ENCODE data around the gene RAB10.
"Not testable (repeated sequence)": the region's sequence is repeated elsewhere in the genome, so short reads cannot be mapped to it uniquely, and the experiment has no call there.

RAB10 gene

DNA sequence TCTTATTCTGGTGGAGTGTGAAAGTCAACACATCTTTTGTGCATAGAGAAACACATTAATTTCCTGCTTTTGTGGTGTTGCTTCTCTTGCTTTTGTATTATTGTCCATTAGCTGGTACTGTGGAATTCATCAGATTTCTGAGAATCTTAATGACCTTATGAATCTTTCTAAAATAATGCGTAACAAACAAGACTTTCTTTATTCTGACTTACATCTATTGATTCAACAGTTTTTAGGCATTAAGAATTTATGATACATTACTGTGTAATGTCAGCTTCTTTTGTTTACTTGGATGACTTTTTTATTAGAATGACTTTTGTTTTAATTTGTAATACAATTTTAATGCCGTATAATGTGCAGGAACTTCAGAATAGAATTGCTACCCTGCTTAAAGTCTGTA lies 43.4 kb downstream of the RAB10 start:
- no peak overlapping the region for H3K4me3 ChIP-seq
- H3K27ac ChIP-seq: no peak overlapping the region

DNA sequence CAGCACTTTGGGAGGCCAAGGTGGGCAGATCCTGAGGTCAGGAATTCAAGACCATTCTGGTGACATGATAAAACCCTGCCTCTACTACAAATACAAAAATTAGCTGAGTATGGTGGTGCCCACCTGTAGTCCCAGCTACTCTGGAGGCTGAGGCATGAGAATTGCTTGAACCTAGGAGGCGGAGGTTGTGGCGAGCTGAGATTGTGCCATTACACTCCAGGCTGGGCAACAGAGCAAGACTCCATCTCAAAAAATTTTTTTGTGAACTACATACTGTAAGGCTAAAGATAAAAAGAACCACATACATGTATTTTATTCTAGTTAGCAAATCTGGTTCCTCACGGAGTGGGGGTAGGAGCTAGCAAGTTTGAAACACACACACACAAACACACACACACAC lies 45.1 kb downstream of the RAB10 start:
- Histone ChIP-seq H3K4me3 (no peak overlapping the region), H3K27ac (no peak overlapping the region)

DNA sequence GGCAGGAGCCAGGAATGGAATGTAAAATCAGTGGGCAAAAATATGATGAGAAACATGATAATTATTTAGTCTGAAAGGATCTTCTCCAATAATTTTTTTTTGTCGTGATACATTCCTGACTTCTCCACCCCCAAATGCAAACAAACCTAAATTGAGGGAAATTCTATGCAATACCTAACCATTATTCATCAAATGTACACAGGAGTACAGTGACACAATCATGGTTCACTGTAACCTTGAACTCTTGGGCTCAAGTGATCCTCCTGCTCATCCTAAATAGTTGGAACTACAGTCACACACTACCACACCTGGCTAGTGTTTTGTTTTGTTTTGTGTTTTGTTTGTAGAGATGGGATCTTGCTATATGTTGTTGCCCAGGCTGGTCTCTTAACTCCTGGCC lies 46.5 kb downstream of the RAB10 start:
- Histone ChIP-seq H3K4me3 (no peak overlapping the region), H3K27ac (no peak overlapping the region)

DNA sequence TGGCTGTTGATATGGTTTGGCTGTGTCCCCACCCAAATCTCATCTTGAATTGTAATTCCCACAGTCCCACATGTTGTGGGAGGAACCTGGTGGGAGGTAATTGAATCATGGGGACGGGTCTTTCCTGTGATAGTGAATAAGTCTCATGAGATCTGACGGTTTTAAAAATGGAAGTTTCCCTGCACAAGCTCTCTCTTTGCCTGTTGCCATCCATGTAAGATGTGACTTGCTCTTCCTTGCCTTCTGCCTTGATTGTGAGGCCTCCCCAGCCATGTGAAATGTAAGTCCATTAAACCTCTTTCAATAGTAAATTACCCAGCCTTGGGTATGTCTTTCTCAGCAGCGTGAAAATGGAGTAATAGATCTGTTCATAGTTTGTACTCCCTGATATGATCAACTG lies 47.0 kb downstream of the RAB10 start:
- H3K27ac ChIP-seq, H3K4me3 ChIP-seq: not testable (repeated sequence)

DNA sequence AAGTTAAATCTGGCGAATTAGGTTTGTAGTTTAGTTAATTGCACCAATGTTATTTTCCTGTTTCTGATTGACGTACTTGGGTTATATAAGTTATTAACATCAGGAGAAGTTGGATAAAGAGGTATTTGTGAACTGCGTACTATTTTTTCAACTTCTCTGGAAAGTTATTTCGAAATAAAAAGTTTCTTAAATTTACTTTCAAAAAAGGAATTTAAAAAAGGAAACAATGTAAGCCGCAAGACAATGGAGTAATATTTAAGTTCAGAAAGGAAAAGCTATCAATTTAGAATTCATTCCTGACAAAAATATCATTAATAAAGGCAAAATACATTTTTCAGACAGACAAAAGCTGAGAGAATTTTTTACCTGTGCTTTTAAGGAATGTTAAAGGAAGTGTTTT lies 47.7 kb downstream of the RAB10 start:
- H3K27ac ChIP-seq: no peak overlapping the region
- H3K4me3 ChIP-seq: no peak overlapping the region

DNA sequence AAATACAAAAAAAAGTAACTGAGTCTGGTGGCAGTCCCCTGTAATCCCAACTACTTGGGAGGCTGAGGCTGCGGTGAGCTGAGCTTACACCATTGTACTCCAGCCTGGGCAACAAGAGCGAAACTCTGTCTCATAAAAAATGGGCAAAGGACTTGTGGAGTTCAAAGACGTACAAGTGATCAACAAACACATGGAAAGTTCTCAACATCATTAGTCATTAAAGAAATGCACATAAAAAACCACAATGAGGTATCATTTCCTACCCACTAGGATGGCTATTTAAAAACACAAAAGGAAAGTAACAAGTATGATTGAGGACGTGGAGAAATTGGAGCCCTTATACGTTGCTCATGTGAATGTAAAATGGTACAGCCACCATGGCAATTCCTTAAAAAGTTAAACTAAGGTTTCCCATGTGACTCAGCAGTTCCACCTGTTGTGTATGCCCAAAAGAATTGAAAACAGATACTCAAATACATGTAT lies 52.3 kb downstream of the RAB10 start:
- Histone ChIP-seq H3K27ac (no peak overlapping the region), H3K4me3 (no peak overlapping the region)

GRCh38 chr2:26086779-26087178 lies 52.9 kb downstream of the RAB10 start:
- Histone ChIP-seq H3K4me3 (no peak overlapping the region), H3K27ac (no peak overlapping the region)

- H3K27ac ChIP-seq: no peak overlapping the region
- H3K4me3 ChIP-seq: no peak overlapping the region
Observed at GRCh38 chr2:26088038-26088643, 54.3 kb downstream of the RAB10 start.

- H3K4me3 ChIP-seq, H3K27ac ChIP-seq: not testable (repeated sequence)
Observed at GRCh38 chr2:26088931-26089330, 55.0 kb downstream of the RAB10 start.

- H3K27ac ChIP-seq: no peak overlapping the region
Observed at GRCh38 chr2:26089337-26089736, 55.5 kb downstream of the RAB10 start.

DNA sequence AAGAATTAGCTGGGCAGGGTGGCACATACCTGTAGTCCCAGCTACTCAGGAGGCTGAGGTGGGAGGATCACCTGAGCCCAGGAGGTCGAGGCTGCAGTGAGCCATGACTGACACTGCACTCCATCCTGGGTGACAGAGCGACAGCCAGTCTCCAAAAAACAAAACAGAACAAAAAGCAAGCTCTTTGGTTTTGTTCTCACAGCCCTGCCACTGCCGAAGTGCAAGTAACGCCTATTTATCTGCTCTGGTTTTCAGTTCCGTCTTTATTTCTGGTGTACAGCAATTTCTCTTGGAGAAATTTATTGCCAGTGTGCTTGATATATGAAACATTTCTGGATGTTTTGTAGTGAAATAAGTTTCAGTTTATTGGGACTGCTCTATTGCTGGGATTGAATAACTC lies 61.9 kb downstream of the RAB10 start:
- Histone ChIP-seq H3K27ac (no peak overlapping the region), H3K4me3 (no peak overlapping the region)

More at GRCh38 chr2:26089337-26089736, 55.5 kb downstream of the RAB10 start:
- no peak overlapping the region for H3K4me3 ChIP-seq

DNA sequence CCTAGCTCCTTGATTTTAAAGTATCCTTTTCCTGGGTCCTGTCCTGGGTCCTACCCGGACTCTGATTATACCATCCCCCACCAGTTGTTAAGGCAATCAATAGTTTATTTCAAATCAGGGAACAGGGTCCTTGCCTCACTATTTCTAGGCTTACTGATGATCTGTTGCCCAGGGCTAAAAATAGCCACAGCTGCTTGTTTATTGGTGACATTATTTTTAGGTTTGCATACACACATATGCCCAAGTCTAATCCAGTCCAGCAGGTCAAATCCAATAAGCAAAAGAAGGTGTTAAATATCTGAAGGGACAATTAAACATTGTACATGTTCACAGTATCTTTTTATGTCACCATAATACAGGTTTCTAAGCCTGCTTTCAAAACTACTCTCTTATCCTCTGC lies 66.0 kb downstream of the RAB10 start:
- no peak overlapping the region for H3K4me3 ChIP-seq
- H3K27ac ChIP-seq: no peak overlapping the region

DNA sequence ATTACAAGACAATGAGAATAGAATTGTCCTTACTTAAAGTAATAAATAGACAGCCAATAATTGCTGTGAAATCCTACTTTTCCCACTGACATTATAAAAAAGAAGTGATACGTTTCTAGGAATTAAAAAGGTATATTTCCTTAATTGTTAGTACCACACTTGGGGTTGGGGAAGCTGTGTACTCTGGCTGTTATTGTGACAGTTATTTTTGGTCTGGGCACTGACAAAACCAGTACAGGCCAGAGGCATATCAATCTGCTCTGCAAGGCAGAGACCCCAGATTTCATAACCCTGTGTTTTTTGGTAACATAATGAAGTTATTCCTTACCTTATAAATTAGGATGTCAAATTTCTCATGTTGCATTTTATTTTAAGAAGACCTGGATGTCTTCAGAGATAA lies 66.5 kb downstream of the RAB10 start:
- H3K27ac ChIP-seq: no peak overlapping the region
- H3K4me3 ChIP-seq: no peak overlapping the region

DNA sequence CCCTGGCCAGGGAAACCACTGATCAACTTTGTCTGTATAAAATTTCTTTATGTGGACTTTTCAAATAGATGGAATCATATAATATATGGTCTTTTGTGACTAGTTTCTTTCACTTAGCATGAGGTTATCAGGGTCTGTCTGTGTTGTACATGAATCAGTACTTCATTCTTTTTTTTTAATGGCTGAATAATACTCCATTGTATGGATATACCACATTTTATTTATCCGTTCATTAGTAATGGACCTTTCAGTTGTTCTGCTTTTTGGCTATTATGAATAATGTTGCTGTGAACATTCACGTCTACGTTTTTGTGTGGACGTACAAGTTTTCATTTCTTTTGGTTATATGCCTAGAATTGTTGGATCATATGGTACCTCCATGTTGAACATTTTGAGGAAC lies 69.9 kb downstream of the RAB10 start:
- no peak overlapping the region for H3K4me3 ChIP-seq
- H3K27ac ChIP-seq: no peak overlapping the region

DNA sequence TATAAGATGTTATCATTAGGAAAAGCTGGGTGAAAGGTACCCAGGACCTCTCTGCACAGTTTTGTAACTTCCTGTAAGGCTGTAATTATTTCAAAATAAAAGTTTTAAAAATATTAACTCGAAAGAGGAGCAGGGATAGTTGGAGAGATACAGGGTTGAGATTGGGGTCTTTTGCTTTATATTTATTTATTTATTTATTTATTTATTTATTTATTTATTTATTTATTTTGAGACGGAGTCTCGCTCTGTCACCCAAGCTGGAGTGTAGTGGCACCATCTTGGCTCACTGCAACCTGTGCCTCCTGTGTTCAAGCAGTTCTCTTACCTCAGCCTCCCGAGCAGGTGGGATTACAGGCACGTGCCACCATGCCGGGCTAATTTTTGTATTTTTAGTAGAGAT lies 74.8 kb downstream of the RAB10 start:
- H3K4me3 ChIP-seq, H3K27ac ChIP-seq: not testable (repeated sequence)

- no peak overlapping the region for H3K4me3 ChIP-seq
- no peak overlapping the region for H3K27ac ChIP-seq
Observed at GRCh38 chr2:26112201-26112600, 78.3 kb downstream of the RAB10 start.

GRCh38 chr2:26114151-26114550 lies 80.3 kb downstream of the RAB10 start:
- H3K4me3 ChIP-seq: no peak overlapping the region
- H3K27ac ChIP-seq: no peak overlapping the region

DNA sequence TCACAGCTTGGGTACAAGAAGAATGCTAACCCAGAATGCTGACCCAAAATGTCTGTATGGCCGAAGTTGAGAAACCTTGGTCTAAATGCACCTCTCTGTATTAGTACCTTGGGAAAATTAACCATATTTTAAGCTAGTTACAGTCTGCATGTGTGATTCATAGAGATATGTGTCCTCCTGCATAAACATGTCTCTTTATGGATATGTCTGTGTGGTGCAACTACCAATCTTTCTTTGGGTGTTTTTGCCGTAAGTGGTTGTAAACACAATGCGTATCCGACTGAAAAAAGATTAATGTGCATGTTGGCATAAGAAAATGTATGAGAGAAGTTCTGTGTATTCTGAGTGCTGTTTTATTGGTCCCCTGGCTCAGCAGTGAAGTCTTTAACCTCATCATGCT lies 84.8 kb downstream of the RAB10 start:
- H3K4me3 ChIP-seq: no peak overlapping the region

GRCh38 chr2:26119521-26119920 lies 85.6 kb downstream of the RAB10 start:
- Histone ChIP-seq H3K27ac (no peak overlapping the region), H3K4me3 (no peak overlapping the region)

More for the DNA sequence above, 84.8 kb downstream of the RAB10 start:
- no peak overlapping the region for H3K27ac ChIP-seq

DNA sequence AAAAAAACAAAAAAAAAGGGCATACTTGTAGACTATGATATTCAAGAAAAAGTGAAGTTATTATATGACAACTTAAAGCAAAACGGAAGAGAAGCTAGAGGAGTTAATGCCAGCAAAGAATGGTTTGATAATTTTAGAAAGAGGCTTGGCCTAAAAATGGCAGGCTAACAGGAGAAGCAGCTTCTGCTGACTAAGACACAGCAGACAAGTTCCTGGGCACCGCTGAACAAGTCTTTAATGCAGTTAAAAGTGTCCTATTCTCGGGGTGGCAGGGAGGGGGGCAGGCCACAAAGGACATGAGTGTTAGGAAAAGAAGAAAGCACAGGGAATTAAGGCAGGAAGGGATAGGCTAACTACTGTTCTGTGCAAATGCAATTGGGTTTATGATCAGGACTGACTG lies 88.7 kb downstream of the RAB10 start:
- no peak overlapping the region for H3K27ac ChIP-seq

DNA sequence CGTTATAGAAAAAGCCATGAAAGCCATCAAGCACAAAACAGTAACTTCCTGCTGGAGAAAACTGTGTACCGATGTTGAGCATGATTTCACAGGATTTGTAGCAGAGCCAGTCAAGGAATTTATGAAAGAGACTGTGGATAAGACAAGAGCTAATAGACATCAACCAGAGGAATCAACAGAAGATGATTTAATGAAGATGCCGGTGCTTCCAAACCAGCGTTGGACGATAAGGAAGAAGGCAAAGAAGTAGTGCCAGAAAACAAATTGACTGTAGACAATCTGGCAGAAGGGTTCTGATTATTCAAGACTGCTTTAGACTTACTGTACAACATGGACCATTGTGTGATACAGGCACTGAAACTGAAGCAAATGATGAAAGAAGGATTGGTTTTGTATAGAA lies 89.5 kb downstream of the RAB10 start:
- H3K4me3 ChIP-seq: no peak overlapping the region
- peak overlapping the region in 1 of 21 experiments; percentile 3 for H3K27ac ChIP-seq

More for the DNA sequence above, 88.7 kb downstream of the RAB10 start:
- no peak overlapping the region for H3K4me3 ChIP-seq

- no peak overlapping the region for H3K4me3 ChIP-seq
- H3K27ac ChIP-seq: no peak overlapping the region
Observed at GRCh38 chr2:26126074-26126473, 92.2 kb downstream of the RAB10 start.

Measured in skin epidermis (tissue), 12 donors.